Right lobe of liver (tissue), 4 donors: Measurements from ENCODE around the gene CDHR1.

Source experiments
- CTCF ChIP-seq, 4 donors: fragments of 200-600 bp in 3 of 4; fragments of 450-650 bp in 1 of 4; IDR thresholded peaks; one replicate each; pipeline versions ENCODE4 v1.5.1 to v1.8.0; 2016 to 2022; ENCODE audit warnings: antibody characterized with exemption in 4 of 4, mild to moderate bottlenecking in 2 of 4
- POLR2A ChIP-seq: fragments of 450-650 bp; IDR thresholded peaks from one replicate; pipeline ENCODE4 v1.6.1; 2017; ENCODE audit warnings: antibody characterized with exemption, mild to moderate bottlenecking
- donor health status: DM: no; HTN: no; CAD: no.
- donor health status: DM: no; HTN: no; CAD: no.
- donor health status: DM: no; HTN: yes; CAD: no.

GRCh38 chr10:84193846-84194423, 402 bp upstream of the CDHR1 start:
- TF ChIP-seq POLR2A (no peak), CTCF (IDR thresholded peaks at IDR 0.05) (no peak)
